NB4 (cell line): ENCODE measurements around the gene PUM1.

Experiments
- MAX ChIP-seq: IDR thresholded peaks from 2 replicates; pipeline ENCODE4 v1.6.1; 2011; ENCODE audit warnings: low read depth, low read length
- POLR2A ChIP-seq: IDR thresholded peaks from 2 replicates; pipeline ENCODE4 v1.6.1; 2011; ENCODE audit warnings: mild to moderate bottlenecking; ENCODE audit not compliant: insufficient read length; ENCODE audit errors: extremely low read depth
- TF ChIP-seq, protein P1 (sequence below): IDR thresholded peaks from one replicate; pipeline ENCODE4 v1.5.1; 2012; ENCODE audit warnings: low read depth, low read length

GRCh38 chr1:30890502-30891226 lies 174.9 kb downstream of the PUM1 start:
- TF ChIP-seq, protein P1, sequence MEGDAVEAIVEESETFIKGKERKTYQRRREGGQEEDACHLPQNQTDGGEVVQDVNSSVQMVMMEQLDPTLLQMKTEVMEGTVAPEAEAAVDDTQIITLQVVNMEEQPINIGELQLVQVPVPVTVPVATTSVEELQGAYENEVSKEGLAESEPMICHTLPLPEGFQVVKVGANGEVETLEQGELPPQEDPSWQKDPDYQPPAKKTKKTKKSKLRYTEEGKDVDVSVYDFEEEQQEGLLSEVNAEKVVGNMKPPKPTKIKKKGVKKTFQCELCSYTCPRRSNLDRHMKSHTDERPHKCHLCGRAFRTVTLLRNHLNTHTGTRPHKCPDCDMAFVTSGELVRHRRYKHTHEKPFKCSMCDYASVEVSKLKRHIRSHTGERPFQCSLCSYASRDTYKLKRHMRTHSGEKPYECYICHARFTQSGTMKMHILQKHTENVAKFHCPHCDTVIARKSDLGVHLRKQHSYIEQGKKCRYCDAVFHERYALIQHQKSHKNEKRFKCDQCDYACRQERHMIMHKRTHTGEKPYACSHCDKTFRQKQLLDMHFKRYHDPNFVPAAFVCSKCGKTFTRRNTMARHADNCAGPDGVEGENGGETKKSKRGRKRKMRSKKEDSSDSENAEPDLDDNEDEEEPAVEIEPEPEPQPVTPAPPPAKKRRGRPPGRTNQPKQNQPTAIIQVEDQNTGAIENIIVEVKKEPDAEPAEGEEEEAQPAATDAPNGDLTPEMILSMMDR, result no peak
- TF ChIP-seq MAX, result no peak
- TF ChIP-seq POLR2A, result no peak
